Breast epithelium (tissue), 3 donors: Measurements from ENCODE around the gene INTS4.
"Not testable (repeated sequence)": the region's sequence is repeated elsewhere in the genome, so short reads cannot be mapped to it uniquely, and the experiment has no call there.

ENCODE experiments used
- CTCF ChIP-seq, 3 donors: fragments of 450-650 bp; IDR thresholded peaks; one replicate each; pipeline ENCODE4 v1.5.1; 2016 to 2017; ENCODE audit warnings: antibody characterized with exemption in 3 of 3, mild to moderate bottlenecking in 3 of 3, moderate library complexity in 3 of 3
- POLR2A ChIP-seq: fragments of 450-650 bp; IDR thresholded peaks from one replicate; pipeline ENCODE4 v1.6.1; 2016; ENCODE audit warnings: antibody characterized with exemption, mild to moderate bottlenecking, moderate library complexity

GRCh38 chr11:77843700-77844099, 150.8 kb downstream of the INTS4 start:
- TF ChIP-seq CTCF (IDR thresholded peaks at IDR 0.05); POLR2A: not testable (repeated sequence)
